Progenitor cell of endocrine pancreas (in vitro differentiated cells): ENCODE results near the gene DRAM2. TPM values are rescaled to one million over a fixed set of nuclear protein-coding genes. Genes with fewer than 3 reads are reported as not detected.
A peak's percentile ranks its signal among the peaks of the same experiment; 100 is the strongest.

Experiments used
- DNase-seq: peaks from one replicate; pipeline ENCODE4 v3.0.0; 2021; ENCODE audit warnings: low spot score; ENCODE audit not compliant: unreplicated experiment
- H3K27ac Mint-ChIP-seq: 2 replicates; pipeline ENCODE4 v1.8.0; 2021; ENCODE audit warnings: mild to moderate bottlenecking, moderate library complexity, mixed read lengths
- H3K27me3 Mint-ChIP-seq: 2 replicates; pipeline ENCODE4 v1.8.0; 2021; ENCODE audit warnings: mixed read lengths
- H3K36me3 Mint-ChIP-seq: 2 replicates; pipeline ENCODE4 v1.8.0; 2022; ENCODE audit warnings: mixed read lengths; ENCODE audit not compliant: insufficient read depth
- H3K4me1 Mint-ChIP-seq: 2 replicates; pipeline ENCODE4 v1.8.0; 2021; ENCODE audit warnings: low read depth, mixed read lengths
- H3K4me3 Mint-ChIP-seq: 2 replicates; pipeline ENCODE4 v1.8.0; 2021; ENCODE audit warnings: low read depth, mild to moderate bottlenecking, moderate library complexity, mixed read lengths
- H3K9me3 Mint-ChIP-seq: 2 replicates; pipeline ENCODE4 v1.8.0; 2021; ENCODE audit warnings: low read depth, mixed read lengths
- CTCF ChIP-seq: fragments of 200-600 bp; sonication (generic); IDR thresholded peaks from one replicate; pipeline ENCODE4 v1.5.0; 2021; ENCODE audit warnings: antibody characterized with exemption, mild to moderate bottlenecking; ENCODE audit not compliant: unreplicated experiment
- total RNA-seq: library from RNA; stranded (reverse); gene quantifications from 2 replicates; pipeline ENCODE4 v1.2.1, GENCODE V29; 2021

DRAM2 gene
- total RNA-seq, 1 donor from 2014 or later = 34.4 TPM

GRCh38 chr1:111151838-111152237, 11.9 kb upstream of the DRAM2 start:
- no peak for TF ChIP-seq CTCF
- DNase-seq = no peak
- Mint-ChIP-seq H3K27me3 (no peaks in the 10 kb centered on the region), H3K27ac (no peak overlapping the region), H3K36me3 (peaks cover 46% of the 10 kb centered on the region), H3K4me3 (no peak overlapping the region), H3K9me3 (peaks cover 16% of the 10 kb centered on the region), H3K4me1 (peaks cover 7% of the 10 kb centered on the region)

- Mint-ChIP-seq H3K27ac (no peak overlapping the region), H3K36me3 (peaks cover 26% of the 10 kb centered on the region), H3K4me3 (no peak overlapping the region), H3K9me3 (peaks cover 2% of the 10 kb centered on the region), H3K4me1 (no peaks in the 10 kb centered on the region), H3K27me3 (no peaks in the 10 kb centered on the region)
- DNase-seq = no peak
- TF ChIP-seq CTCF = no peak
Observed at GRCh38 chr1:111148376-111148881, 8.5 kb upstream of the DRAM2 start.

GRCh38 chr1:111147948-111148347, 8.1 kb upstream of the DRAM2 start:
- H3K9me3 Mint-ChIP-seq = no peaks in the 10 kb centered on the region
- no peak overlapping the region for H3K4me3 Mint-ChIP-seq
- H3K4me1 Mint-ChIP-seq = no peaks in the 10 kb centered on the region
- peaks cover 22% of the 10 kb centered on the region for H3K36me3 Mint-ChIP-seq
- no peak for DNase-seq
- no peaks in the 10 kb centered on the region for H3K27me3 Mint-ChIP-seq
- no peak for TF ChIP-seq CTCF
- no peak overlapping the region for H3K27ac Mint-ChIP-seq

GRCh38 chr1:111145963-111146768, 6.3 kb upstream of the DRAM2 start:
- Mint-ChIP-seq H3K36me3 (peaks cover 10% of the 10 kb centered on the region), H3K4me1 (peaks cover 12% of the 10 kb centered on the region), H3K27me3 (no peaks in the 10 kb centered on the region), H3K4me3 (no peak overlapping the region), H3K9me3 (no peaks in the 10 kb centered on the region), H3K27ac (peak overlapping the region; percentile 64)
- no peak for TF ChIP-seq CTCF
- no peak for DNase-seq

GRCh38 chr1:111145542-111145941, 5.6 kb upstream of the DRAM2 start:
- H3K4me3 Mint-ChIP-seq = no peak overlapping the region
- H3K27me3 Mint-ChIP-seq = no peaks in the 10 kb centered on the region
- H3K4me1 Mint-ChIP-seq = peaks cover 16% of the 10 kb centered on the region
- H3K9me3 Mint-ChIP-seq = no peaks in the 10 kb centered on the region
- H3K27ac Mint-ChIP-seq = no peak overlapping the region
- no peak for TF ChIP-seq CTCF
- DNase-seq = no peak
- H3K36me3 Mint-ChIP-seq = peaks cover 9% of the 10 kb centered on the region
